ENCODE measurements around the gene STRAP.
"Not testable (repeated sequence)": the region's sequence is repeated elsewhere in the genome, so short reads cannot be mapped to it uniquely, and the experiment has no call there.

Gene STRAP

DNA sequence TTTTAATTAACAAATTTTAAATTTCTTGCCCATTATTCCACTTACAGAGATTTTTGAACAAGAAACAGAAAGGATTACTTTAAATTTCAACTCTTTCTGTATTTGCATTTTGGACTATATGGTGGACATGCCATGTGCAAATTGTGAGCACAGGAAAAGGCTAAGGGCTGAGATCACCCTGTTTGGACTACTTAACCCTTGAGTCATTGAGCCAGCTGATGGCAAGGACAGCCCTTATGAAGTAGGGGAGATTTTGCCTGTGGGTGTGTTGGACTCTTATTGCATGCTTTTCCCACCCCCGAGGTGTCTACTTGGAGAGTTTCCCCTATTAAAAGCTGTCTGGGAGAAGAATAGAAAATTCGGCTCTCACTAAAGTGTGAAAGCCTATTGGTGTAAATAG, 46.2 kb downstream of the STRAP start:
- DNase-seq (ENCODE audit: low read depth): no peak

DNA sequence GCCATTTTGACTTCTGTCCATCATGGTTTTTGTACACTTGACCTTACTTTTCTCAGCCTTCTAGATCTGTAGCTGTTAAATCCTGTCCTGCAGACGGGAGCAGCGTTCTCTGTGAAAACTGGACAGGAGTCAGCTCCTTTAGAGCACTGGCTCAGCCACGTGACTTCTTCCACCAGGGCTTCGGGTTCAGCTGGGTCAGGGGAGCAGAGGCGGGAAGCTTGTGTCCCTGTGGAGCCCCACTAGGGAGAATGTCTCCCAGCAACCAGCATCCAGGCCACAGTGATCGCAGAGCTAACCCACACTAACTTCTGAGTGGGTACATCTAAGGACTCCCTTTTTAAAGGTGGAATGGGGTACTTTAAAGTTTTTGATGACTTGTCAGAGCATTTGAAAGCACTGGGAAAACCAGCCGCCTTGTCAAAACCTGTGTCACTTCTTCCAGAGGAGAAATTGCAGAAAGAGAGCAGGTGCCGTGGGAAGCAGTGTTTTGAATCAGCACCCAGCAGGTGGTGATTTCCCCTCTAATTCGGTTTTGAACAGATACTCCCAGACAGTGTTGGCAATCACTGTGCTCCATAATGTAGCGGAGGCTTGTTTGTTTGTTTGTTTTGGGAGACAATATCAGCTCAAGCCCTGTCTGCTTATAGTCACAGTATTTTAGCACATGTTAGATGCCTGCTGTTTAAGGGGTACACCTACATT, 46.8 kb downstream of the STRAP start:
- DNase-seq (ENCODE audit: low read depth): no peak

DNA sequence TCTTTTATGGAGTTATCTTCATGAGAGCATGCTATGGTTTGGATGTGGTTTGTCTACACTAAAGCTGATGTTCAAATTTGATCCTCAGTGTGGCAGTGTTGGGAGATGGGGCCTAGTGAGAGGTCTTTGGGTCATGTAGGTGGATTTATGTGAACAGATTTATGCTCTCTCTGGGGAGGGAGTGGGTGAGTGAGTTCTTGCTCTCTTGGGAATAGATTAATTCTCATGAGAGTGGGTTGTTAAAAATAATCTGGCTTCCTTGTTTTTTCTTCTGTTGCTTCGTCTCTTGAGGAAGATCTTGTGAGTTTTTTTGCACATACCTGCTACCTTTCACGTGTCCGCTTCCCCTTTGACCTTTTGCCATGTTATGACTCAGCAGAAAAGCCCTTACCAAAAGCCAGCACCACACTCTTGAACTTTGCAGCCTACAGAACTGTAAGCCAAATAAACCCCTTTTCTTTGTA, 49.4 kb downstream of the STRAP start:
- DNase-seq (ENCODE audit: low read depth): no peak

DNA sequence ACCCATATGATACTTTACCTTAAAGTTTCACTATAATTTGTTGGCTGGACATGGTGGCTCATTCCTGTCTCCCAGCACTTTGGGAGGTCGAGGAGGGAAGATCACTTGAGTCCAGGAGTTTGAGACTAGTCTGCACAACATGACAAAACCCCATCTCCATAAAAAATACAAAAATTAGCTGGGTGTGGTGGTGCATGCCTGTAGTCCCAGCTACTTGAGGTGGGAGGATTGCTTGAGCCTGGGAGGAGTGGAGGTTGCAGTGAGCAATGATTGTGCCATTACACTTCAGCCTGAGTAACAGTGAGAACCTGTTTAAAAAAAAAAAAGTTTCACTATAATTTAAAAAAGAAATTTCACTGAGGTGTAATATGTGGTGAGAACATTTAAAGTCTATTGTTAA, 50.1 kb downstream of the STRAP start:
- no peak for DNase-seq (ENCODE audit: low read depth)

DNA sequence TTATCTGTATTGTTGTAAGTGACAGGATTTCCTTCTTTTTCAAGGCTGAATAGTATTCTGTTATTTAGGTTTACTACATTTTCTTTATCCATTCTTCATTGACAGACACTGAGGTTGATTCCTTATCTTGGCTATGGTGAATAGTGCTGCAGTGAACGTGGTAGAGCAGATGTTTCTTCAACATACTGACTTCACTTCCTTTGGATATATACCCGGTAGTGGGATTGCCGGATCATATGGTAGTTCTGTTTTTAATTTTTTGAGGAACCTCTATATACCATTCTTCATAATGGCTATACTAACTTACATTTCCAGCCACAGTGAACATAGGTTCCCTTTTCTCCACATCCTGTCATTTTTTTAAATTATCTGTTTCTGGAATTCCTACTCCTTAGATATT, 50.8 kb downstream of the STRAP start:
- DNase-seq (ENCODE audit: low read depth): no peak

DNA sequence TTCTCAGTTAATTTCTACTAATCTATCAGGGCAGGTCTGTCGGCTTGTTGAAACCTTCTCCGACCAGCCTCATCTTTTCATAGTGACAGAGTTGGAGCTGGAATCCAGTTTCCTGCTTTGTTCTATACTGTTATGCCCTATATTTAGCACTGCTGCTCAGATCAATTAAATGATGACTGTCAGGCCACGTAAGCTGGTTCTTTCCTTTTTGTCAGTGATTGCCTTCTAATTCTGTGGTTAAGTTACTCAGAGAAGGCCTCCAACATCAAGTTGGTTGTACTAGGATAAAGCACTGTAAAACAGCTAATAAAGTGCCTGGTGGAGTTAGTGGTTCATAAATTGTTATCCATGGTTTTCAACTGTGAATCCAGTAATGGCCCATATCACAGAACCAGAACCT, 51.6 kb downstream of the STRAP start:
- DNase-seq (ENCODE audit: low read depth): no peak

DNA sequence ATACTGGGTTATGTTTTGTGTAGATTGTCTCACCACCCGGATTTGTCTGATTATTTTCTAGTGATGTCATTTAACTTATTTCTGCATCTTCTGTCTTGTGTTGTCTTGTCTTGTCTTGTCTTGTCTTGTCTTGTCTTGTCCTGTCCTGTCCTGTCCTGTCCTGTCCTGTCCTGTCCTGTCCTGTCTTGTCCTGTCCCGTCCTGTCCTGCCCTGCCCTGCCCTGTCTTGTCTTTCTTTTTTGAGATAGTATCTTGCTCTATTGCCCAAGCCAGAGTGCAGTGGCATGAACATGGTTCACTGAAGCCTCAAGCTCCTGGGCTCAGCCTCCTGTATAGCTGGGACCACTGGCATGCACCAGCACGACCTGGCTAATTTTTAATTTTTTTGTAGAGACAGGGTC, 54.6 kb downstream of the STRAP start:
- DNase-seq (ENCODE audit: low read depth): no peak

DNA sequence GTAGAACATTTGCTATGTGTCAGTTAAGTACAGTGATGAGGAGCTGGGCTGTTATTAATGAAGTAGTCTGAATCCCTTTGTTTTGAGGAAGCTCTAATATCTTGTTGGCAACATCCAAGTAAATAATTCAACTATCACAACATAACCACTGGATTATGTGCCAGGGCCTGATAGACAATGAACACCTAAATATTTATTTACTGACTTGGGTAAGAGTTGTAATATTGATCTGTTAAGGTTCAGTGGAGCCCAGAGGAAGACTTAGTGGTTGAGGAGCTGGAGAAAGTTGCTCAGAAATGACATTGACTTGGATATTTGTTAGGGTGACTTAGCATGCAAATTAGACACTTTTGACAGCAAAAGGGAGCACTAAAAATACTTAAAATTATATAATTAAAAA, 55.7 kb downstream of the STRAP start:
- no peak for DNase-seq (ENCODE audit: low read depth)

DNA sequence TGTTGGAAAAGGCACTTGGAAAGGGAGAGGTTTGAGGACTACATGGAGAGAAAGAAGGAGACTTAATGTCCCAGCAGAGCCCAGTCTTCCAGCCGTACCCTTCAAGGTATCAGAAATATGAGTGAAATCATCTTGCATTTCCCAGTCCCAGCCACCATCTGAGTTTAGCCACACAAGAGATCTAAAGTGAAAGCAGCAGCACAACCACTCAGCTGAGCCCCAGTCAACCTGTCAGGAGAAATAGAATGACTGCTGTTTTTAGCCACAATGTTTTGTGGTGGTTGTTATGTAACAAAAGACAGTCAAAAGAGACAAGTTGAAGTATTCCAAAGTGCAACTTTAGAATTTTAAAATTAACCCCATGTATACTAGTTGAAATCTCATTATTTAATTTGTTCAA, 56.9 kb downstream of the STRAP start:
- no peak for DNase-seq (ENCODE audit: low read depth)

DNA sequence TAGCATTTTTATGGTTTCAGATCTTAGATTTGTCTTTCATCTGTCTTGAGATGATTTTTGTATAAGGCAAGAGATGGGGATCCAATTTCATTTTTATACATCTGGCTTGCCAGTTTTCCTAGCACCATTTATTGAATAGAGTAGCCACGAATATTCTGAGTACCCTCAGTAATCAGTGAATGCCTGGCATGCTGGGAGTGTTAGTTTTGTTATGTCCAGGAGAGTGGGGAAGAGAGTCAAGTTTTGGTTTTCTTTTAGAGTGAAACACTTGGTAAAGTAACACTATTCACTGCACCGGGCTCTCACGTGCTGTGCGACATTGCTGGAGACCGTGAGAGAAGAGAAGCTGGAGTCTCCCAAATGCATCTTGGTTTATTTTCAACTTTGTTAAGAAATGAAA, 60.3 kb downstream of the STRAP start:
- DNase-seq (ENCODE audit: low read depth): no peak

DNA sequence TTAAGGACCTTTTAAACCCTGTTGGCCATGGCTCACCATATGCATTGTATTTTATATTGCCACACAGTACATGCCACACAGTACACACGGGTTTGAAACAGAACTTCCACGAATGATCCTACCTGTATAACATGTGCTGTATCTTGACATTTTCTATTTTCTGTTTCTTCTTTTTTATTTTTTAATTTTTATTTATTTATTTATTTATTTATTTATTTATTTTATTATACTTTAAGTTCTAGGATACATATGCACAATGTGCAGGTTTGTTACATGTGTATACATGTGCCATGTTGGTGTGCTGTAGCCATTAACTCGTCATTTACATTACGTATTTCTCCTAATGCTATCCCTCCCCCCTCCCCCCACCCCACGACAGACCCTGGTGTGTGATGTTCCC, 61.3 kb downstream of the STRAP start:
- not testable (repeated sequence) for DNase-seq (ENCODE audit: low read depth)

DNA sequence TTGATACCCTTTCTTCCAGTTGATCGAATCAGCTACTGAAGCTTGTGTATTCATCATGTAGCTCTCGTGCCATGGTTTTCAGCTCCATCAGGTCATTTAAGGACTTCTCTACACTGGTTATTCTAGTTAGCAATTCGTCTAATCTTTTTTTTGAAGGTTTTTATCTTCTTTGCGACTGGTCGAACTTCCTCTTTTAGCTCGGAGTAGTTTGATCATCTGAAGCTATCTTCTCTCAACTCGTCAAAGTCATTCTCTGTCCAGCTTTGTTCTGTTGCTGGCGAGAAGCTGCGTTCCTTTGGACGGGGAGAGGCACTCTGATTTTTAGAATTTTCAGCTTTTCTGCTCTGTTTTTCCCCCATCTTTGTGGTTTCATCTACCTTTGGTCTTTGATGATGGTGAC, 66.3 kb downstream of the STRAP start:
- not testable (repeated sequence) for DNase-seq (ENCODE audit: low read depth)
